NCI-H1436 (cell line): ENCODE measurements around the gene RIOX2.

Source experiments
- DNase-seq: peaks from one replicate; lab custom pipeline; 2025; lab: John Stamatoyannopoulos, UW

RIOX2 gene

GRCh38 chr3:97990624-97991292, 18.5 kb upstream of the RIOX2 start:
- DNase-seq: no peak

GRCh38 chr3:97988784-97989568, 16.7 kb upstream of the RIOX2 start:
- no peak for DNase-seq

- DNase-seq: no peak
Observed at GRCh38 chr3:97987306-97987705, 15.1 kb upstream of the RIOX2 start.

- no peak for DNase-seq
Observed at GRCh38 chr3:97983933-97984491, 11.8 kb upstream of the RIOX2 start.

GRCh38 chr3:97981886-97982285, 9.7 kb upstream of the RIOX2 start:
- DNase-seq: no peak

GRCh38 chr3:97979610-97980009, 7.4 kb upstream of the RIOX2 start:
- no peak for DNase-seq

GRCh38 chr3:97975466-97975865, 3.2 kb upstream of the RIOX2 start:
- no peak for DNase-seq

- no peak for DNase-seq
Observed at GRCh38 chr3:97974996-97975395, 2.8 kb upstream of the RIOX2 start.

- DNase-seq: no peak
Observed at GRCh38 chr3:97972976-97973375, 745 bp upstream of the RIOX2 start.

- no peak for DNase-seq
Observed at GRCh38 chr3:97970956-97971620, 1.1 kb downstream of the RIOX2 start.

- DNase-seq: no peak
Observed at GRCh38 chr3:97970156-97970555, 2.1 kb downstream of the RIOX2 start.

- no peak for DNase-seq
Observed at GRCh38 chr3:97969541-97969940, 2.7 kb downstream of the RIOX2 start.

- no peak for DNase-seq
Observed at GRCh38 chr3:97968376-97968775, 3.9 kb downstream of the RIOX2 start.

- DNase-seq: no peak
Observed at GRCh38 chr3:97967966-97968365, 4.3 kb downstream of the RIOX2 start.

GRCh38 chr3:97960993-97961766, 11.1 kb downstream of the RIOX2 start:
- DNase-seq: no peak

- DNase-seq: no peak
Observed at GRCh38 chr3:97960551-97960950, 11.7 kb downstream of the RIOX2 start.

GRCh38 chr3:97959872-97960271, 12.4 kb downstream of the RIOX2 start:
- DNase-seq: no peak

- DNase-seq: no peak
Observed at GRCh38 chr3:97958796-97959195, 13.4 kb downstream of the RIOX2 start.

- no peak for DNase-seq
Observed at GRCh38 chr3:97958396-97958795, 13.8 kb downstream of the RIOX2 start.

GRCh38 chr3:97957617-97958311, 14.5 kb downstream of the RIOX2 start:
- DNase-seq: no peak

GRCh38 chr3:97956051-97956450, 16.2 kb downstream of the RIOX2 start:
- DNase-seq: no peak
